Measurements from ENCODE around the gene FHIT.

Gene FHIT

GRCh38 chr3:61168286-61168685 is 83.0 kb downstream of the FHIT start:
- FAIRE-seq (no peak), DNase-seq (ENCODE audit: insufficient read length) (no peak)
- TF ChIP-seq TAF1 (IDR thresholded peaks at IDR 0.05; ENCODE audit: borderline replicate concordance, low read depth, low read length): no peak

GRCh38 chr3:61162965-61163364 is 88.3 kb downstream of the FHIT start:
- no peak for FAIRE-seq

GRCh38 chr3:61158667-61159066 is 92.6 kb downstream of the FHIT start:
- no peak for TF ChIP-seq POLR2A (IDR thresholded peaks at IDR 0.05; ENCODE audit: low read depth, low read length)
- TF ChIP-seq TAF1 (IDR thresholded peaks at IDR 0.05; ENCODE audit: borderline replicate concordance, low read depth, low read length): no peak
- no peak for TF ChIP-seq POLR2AphosphoS5 (IDR thresholded peaks at IDR 0.05; ENCODE audit: low read depth, low read length)
- no peak for FAIRE-seq
- no peak for DNase-seq (ENCODE audit: insufficient read length)

More at GRCh38 chr3:61162965-61163364, 88.3 kb downstream of the FHIT start:
- no peak for TF ChIP-seq TAF1 (IDR thresholded peaks at IDR 0.05; ENCODE audit: borderline replicate concordance, low read depth, low read length)
- no peak for TF ChIP-seq POLR2AphosphoS5 (IDR thresholded peaks at IDR 0.05; ENCODE audit: low read depth, low read length)
- no peak for TF ChIP-seq POLR2A (IDR thresholded peaks at IDR 0.05; ENCODE audit: low read depth, low read length)
- DNase-seq (ENCODE audit: insufficient read length): no peak

DNA sequence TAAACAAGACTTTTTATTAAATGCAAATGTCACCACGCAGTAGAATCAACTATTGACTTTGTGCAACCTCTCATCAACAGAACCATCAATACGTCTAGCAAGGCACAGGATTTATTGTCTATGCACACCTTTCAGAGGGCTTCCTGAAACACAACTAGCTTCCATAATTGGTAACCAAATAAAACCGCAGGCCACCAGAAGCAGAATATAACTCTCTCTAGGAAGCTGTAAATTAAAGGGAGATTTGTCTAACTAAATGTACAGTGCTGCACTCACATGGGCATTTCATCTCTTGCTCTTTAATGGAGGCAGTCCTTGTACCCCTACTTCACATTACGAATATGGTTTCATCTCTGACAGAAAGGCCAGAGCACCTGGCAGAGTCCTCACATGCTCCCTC is 93.0 kb downstream of the FHIT start:
- FAIRE-seq: no peak
- no peak for DNase-seq (ENCODE audit: insufficient read length)
- TF ChIP-seq TAF1 (IDR thresholded peaks at IDR 0.05; ENCODE audit: borderline replicate concordance, low read depth, low read length): no peak
- TF ChIP-seq POLR2A (IDR thresholded peaks at IDR 0.05; ENCODE audit: low read depth, low read length): no peak
- no peak for TF ChIP-seq POLR2AphosphoS5 (IDR thresholded peaks at IDR 0.05; ENCODE audit: low read depth, low read length)

DNA sequence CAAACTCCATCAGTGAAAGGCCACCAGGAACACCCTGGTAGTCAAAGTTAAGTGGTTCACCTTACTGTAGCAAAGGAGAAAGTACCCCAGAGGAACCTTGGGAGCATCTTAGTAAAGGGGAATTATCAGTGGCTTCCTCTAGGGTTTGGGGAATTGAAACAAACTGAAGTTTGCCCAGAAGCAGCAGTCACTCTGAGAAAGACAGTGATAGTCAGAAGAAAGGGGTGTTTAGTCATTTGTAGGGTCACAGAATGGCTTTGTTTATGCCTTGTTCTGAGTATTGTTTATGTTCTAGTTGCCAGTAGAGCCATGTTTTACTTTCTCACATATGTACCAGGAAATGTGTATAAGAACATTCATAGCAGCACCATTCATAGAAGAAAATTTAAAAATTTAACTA is 93.8 kb downstream of the FHIT start:
- FAIRE-seq: no peak
- DNase-seq (ENCODE audit: insufficient read length): no peak

GRCh38 chr3:61155701-61156292 is 95.5 kb downstream of the FHIT start:
- TF ChIP-seq POLR2A (IDR thresholded peaks at IDR 0.05; ENCODE audit: low read depth, low read length) (no peak), POLR2AphosphoS5 (IDR thresholded peaks at IDR 0.05; ENCODE audit: low read depth, low read length) (no peak), TAF1 (IDR thresholded peaks at IDR 0.05; ENCODE audit: borderline replicate concordance, low read depth, low read length) (no peak)
- FAIRE-seq (no peak), DNase-seq (ENCODE audit: insufficient read length) (no peak)

More for the DNA sequence above, 93.8 kb downstream of the FHIT start:
- TF ChIP-seq POLR2AphosphoS5 (IDR thresholded peaks at IDR 0.05; ENCODE audit: low read depth, low read length) (no peak), POLR2A (IDR thresholded peaks at IDR 0.05; ENCODE audit: low read depth, low read length) (no peak), TAF1 (IDR thresholded peaks at IDR 0.05; ENCODE audit: borderline replicate concordance, low read depth, low read length) (no peak)

GRCh38 chr3:61154457-61155198 is 96.6 kb downstream of the FHIT start:
- no peak for DNase-seq (ENCODE audit: insufficient read length)
- no peak for TF ChIP-seq POLR2A (IDR thresholded peaks at IDR 0.05; ENCODE audit: low read depth, low read length)
- TF ChIP-seq TAF1 (IDR thresholded peaks at IDR 0.05; ENCODE audit: borderline replicate concordance, low read depth, low read length): no peak
- TF ChIP-seq POLR2AphosphoS5 (IDR thresholded peaks at IDR 0.05; ENCODE audit: low read depth, low read length): no peak
- FAIRE-seq: no peak

DNA sequence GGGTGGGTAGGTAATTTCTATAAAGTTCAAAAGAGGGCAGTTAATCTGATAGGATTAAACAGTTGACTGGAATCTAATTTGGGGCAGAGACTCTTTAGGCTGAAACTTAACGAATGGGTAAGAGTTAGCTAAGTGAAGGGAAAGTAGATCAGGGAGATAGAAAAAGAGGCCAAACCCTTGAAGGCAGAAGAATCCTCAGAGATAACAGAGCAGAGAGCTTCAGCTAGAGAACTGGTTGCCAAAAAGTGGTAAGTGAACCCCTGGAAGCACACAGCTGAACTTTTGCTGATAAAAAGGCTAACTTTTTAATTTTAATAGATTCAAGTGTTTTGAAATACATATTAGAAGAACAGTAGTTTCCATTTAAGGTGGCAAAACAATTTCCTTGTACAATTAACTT is 99.2 kb downstream of the FHIT start:
- FAIRE-seq: no peak
- no peak for DNase-seq (ENCODE audit: insufficient read length)
- TF ChIP-seq TAF1 (IDR thresholded peaks at IDR 0.05; ENCODE audit: borderline replicate concordance, low read depth, low read length) (no peak), POLR2AphosphoS5 (IDR thresholded peaks at IDR 0.05; ENCODE audit: low read depth, low read length) (no peak), POLR2A (IDR thresholded peaks at IDR 0.05; ENCODE audit: low read depth, low read length) (no peak)

DNA sequence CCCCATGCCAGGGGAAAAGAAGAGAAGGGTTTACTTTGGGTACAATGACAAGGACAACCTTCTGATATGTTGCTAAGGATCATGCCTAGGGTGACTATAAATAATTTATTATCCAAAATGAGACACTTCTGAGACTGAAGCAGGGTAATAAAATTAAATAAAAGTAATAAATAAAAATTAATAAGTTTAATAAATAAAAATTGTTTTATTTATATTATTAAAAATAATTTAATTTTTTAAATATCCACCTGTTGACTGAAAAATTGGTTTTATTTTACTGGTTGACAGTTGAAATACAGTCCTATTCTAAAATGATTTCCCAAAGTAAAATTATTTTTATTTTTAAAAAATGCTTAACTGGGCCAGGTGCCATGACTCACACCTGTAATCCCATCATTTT is 102.0 kb downstream of the FHIT start:
- TF ChIP-seq TAF1 (IDR thresholded peaks at IDR 0.05; ENCODE audit: borderline replicate concordance, low read depth, low read length) (no peak), POLR2AphosphoS5 (IDR thresholded peaks at IDR 0.05; ENCODE audit: low read depth, low read length) (no peak), POLR2A (IDR thresholded peaks at IDR 0.05; ENCODE audit: low read depth, low read length) (no peak)
- DNase-seq (ENCODE audit: insufficient read length): no peak
- FAIRE-seq: no peak

GRCh38 chr3:61146010-61146890 is 105.0 kb downstream of the FHIT start:
- TF ChIP-seq TAF1 (IDR thresholded peaks at IDR 0.05; ENCODE audit: borderline replicate concordance, low read depth, low read length) (no peak), POLR2AphosphoS5 (IDR thresholded peaks at IDR 0.05; ENCODE audit: low read depth, low read length) (no peak), POLR2A (IDR thresholded peaks at IDR 0.05; ENCODE audit: low read depth, low read length) (no peak)
- FAIRE-seq (no peak), DNase-seq (ENCODE audit: insufficient read length) (no peak)

DNA sequence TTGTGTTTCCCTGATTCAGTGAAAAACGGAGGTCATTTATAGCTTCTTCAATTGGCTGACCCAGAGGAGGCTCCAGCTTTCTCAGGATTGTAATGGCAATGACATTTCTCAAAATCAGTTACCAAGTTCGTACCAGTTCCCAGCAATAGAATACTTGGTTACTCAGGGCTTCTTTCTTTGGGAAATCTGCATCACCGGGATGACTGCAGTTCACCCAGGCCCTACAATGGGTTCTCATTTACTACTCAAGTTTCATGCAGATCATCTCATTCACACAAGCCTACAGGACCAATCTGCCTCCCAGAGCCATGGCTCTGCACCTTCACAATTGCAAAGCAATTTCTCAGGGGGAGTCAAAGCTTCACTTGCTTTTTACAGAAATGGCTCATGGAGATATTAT is 109.6 kb downstream of the FHIT start:
- DNase-seq (ENCODE audit: insufficient read length): no peak
- no peak for TF ChIP-seq POLR2AphosphoS5 (IDR thresholded peaks at IDR 0.05; ENCODE audit: low read depth, low read length)
- no peak for TF ChIP-seq POLR2A (IDR thresholded peaks at IDR 0.05; ENCODE audit: low read depth, low read length)
- TF ChIP-seq TAF1 (IDR thresholded peaks at IDR 0.05; ENCODE audit: borderline replicate concordance, low read depth, low read length): no peak
- FAIRE-seq: no peak

All from GM12892 (cell line).